SKM-1 treated with dmso at 0.1 percent for 144 hours (cell line): ENCODE measurements around the gene NPAS3.

ENCODE experiments used
- DNase-seq: peaks from one replicate; lab custom pipeline; 2025; ENCODE audit not compliant: unreplicated experiment; lab: John Stamatoyannopoulos, UW

Gene NPAS3

DNA sequence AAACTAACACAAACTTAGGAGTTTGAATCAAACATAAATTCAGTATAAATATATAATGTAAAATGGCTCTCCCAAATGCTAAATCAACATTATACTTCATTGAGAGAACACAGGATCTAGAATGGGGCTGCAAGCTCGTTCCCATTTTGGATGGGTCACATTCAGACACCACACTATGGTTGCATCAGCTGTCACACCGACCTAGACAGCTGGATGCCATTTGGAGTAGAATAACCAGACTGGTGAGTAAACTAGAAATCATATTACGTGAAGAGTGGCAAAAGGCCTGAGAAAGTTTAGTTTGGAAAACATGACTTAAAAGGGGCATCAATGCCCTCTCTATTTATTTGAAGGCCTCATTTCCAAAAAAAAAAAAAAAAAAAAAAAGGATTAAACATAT is 430.4 kb downstream of the NPAS3 start:
- no peak for DNase-seq

DNA sequence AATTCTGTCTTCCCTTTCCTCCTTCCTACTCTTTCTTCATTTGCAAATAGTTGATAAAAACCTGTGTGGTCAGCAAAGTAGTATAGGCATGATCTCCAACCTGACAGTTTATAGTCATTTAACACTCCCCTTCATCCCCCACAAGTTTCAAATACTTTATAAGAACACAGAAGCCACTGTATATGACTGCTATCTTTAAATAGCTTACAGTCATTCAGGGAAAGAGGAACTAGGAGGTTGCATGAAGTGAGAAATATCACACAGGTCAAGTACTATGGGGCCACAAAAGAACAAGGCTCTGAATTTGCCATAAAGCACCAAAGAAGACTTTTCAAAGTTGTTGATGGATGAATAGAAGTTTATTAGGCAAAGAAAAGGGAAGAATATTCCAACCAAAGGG is 431.3 kb downstream of the NPAS3 start:
- no peak for DNase-seq

DNA sequence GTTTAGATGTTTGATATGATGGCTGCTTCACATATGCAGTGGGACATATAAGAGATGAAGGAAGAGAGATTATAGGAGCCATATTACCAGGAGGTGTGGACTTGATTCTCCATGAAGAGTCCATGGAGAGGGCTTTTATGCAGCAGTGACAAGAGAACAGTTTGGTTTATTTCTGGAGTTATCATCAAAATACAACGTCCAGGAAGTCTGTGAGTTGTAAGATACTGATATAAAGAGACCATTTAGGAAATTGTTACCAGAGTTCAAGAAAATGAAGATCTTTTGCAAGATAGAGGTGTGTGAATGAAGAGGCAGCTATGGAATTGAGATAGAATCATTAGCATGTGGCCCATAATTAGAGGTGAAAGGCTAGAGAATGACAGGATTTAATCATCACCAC is 431.7 kb downstream of the NPAS3 start:
- no peak for DNase-seq

DNA sequence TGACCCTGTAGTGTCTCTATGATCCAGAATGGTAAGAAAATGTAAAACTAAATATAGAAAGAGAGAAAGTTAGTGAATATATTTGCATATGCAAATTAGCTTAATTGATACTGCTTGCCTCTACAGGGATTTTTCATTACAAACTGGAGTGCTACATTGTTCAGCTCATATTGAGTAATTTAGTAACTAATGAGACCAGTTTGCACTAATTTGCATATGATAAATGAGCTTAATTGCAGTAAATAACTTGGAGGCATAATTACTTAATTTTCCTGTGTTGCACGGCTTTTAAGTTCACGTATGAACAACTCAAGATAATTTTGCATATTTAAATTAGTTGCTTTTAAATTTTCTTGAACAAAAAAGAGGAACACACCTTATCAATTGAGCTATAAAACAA is 436.5 kb downstream of the NPAS3 start:
- DNase-seq: no peak

DNA sequence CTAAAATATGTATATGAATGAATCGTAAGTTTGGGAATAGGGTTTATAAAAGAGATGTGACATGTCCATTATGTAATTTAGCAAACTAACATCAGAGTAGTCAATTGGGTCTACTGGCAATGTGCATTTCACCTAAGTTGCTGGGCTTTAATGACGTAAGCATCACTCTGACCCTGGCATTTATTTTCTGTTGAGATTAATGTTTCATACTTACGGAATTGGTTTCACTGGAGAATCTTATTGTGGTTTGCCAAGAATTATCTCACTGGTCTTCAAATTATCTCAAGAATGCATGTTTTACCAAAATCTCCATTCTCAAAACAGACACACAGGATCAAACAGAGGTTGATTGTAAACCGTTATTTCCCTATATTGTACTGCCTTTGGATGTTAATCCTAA is 437.1 kb downstream of the NPAS3 start:
- DNase-seq: no peak

DNA sequence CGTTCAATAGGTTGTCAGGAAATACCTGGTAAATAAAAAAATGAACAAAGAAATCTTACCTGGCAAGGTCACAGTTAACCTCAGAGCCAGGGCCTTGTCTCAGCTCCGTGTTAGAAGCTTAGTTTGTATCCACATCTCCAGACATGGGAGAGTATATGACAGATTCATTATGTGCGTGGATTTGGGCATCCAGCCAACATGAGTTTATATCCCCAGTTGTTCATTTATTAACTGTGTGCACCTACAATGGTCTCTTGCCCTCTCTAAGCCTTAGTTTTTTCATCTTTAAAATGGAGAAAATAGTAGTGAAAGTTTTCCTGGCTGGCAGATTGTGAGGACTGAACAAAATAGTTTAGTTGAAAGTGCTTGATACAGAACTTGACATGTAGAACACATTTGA is 437.8 kb downstream of the NPAS3 start:
- no peak for DNase-seq

DNA sequence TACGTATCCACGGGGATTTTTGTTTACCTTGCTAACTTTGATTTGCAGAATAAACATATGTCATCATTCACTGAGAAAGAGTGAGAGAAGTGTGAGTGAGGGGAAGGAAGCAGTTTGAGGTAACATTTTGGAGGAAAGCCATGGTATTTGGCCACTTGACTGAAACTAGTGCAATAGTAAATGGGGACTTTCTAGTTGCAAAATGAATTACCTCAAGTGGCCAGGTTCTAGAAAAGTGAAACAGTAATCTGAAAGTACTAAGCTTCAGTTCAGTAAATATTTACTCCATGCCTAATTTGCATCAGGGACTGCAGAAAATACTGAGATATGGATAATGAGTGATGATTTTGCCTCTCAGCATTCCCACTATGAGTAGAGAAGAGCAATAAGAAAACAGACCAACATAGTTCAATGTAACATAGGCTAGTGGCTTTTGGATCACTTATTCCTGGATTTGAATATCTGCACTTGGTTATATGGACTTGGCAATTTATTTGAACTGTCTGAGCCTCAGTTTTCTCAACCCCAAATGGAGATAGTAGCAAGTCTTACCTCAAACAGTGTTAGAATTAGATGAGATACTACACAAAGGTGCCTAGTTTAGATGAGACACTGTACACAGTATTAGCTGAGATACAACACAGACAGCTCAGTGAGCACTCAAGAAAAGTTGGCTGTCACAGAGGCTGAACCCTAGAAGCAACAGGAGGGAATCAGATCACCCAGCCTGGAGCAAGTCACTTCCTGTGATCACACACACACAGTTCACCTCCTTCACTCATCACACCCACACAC is 439.1 kb downstream of the NPAS3 start:
- DNase-seq: no peak

DNA sequence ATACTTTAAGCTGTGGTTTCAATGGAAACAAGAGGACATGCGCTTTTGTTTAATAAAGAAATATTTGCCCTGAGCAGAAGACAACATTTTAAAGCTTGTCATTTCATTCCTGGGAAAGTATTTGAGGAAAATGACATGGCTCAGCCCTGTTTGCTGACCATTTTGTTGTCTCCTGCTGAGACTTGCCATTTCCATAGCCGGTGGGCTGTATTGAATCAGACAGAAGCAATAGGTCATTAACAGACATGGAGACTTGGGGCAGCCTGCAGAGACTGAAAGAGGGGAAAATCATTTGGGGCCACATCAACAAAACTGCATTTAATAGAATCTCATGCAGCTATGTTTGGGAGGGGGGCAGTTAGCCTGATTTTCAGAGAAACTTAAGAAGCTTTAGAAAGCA is 443.0 kb downstream of the NPAS3 start:
- no peak for DNase-seq

DNA sequence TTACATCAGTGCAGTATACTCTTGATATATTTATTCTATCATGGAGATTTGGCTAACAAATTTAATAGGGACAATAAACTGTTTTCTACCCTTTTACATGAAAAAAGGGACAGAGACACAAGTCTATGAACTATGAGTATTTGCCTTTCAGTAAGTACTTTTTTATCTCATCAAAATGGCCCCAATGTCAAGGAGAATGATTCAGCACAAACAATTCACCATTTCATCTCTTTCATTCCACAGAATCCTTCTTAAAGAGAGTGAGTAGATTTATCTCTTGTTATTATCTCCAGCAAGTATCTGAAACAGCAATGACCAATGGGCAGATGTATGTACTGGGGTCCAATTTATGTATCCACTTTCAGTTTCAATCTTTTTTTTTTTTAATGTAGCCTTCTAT is 447.5 kb downstream of the NPAS3 start:
- DNase-seq: no peak

DNA sequence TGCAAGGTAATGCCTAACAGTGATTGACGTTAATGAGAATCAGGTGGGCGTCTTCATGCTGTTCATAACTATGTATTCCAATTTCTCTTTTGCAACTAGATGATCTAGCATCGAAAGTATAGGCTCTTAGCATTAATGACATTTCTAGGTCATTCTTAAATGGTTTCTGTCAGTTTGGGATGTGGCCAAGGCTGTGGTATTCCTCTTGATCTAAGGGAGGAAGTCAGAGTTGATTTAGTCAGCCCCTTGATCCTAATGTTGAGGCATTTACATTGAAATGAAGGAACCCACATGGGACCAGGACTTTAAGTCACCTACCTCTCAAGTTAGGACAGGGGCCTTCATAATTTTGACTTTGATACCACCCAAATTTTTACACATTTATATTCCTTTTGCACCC is 448.1 kb downstream of the NPAS3 start:
- no peak for DNase-seq

DNA sequence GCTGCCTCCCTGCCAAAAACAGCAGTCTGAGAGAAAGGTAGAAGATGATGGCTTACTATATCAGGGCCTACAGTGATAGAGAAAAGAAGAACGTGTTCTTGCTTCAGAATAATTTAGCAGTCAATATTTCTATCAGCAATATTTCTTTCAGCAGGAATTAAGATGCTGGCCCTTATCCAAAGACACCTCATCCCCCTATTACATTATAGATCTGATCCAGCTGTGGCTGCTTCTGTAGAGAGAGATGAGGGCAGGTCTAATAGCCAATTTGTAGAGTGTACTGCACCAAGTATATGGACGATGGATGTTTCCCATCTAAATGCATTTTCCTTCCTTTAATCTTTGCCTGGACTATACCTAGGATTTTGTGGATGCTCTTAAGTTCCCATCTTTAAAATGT is 451.7 kb downstream of the NPAS3 start:
- DNase-seq: no peak

DNA sequence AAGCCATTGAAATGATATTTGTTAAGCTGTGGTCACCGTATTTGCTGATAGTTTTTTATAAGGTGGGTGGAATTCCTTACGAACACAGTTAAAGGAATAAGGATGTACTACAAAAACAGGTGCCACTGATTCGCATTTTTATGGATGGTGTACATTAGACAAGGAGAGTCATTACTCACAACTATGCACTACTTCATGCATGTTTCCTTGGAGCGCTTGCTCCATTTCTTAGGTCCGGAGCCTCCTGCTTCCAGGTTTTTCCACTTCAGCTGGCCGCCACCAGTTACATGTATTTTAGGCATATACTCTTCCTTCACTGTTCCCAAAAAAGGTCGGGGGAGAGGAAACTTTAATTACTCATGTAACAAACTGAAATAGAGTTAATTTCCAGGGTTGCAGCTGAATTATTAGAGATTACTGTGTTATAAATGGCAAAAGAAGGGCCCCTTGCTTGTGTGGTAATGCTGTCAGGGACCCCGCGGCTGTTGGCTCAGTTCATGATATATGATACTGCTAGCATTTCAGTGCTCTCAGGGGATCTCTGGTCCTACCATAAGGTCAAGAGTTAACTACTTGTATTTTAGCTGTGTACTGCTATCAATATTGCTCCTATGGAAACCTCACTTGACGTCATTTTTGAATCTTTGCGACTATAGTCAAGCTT is 454.7 kb downstream of the NPAS3 start:
- DNase-seq: no peak

DNA sequence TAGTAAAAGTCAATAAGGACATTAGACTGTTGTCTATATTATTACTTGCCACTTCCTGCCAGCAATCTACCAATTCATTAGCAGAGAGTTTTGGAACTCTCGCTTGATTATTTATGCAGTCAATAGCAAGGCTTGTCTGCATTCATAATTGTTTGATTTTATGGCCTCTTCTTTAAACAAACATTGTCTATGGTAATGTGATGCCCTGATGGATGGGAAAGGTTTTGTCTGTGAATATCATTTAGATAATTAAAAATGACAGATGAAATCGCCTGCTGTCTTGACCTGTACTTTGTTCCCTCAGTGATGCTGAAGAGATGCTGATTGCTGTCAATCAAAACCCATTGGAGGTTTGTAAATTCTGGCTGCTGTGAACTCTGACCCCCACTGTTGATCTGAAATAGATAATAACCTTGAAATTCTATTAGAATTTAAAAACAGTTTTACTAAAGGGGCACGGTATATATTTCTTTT is 455.3 kb downstream of the NPAS3 start:
- no peak for DNase-seq

DNA sequence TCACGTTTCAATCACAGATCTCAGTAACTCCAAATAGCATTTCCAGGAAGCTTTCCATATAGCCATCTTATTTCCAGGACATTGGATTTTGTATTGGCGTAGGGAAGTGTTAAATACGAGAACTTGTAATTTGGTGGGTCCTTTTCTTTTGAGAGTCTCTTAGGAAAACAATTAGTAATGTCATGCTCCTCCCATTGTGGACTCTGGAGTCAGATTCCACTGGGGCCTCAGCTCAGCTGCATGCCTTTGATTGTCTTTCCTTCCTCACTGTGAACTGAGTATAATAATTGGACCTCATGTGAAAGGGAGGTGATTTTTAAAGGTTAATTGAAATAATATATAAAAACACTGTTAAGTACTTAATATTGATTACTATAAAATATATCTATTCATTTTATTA is 462.6 kb downstream of the NPAS3 start:
- no peak for DNase-seq

DNA sequence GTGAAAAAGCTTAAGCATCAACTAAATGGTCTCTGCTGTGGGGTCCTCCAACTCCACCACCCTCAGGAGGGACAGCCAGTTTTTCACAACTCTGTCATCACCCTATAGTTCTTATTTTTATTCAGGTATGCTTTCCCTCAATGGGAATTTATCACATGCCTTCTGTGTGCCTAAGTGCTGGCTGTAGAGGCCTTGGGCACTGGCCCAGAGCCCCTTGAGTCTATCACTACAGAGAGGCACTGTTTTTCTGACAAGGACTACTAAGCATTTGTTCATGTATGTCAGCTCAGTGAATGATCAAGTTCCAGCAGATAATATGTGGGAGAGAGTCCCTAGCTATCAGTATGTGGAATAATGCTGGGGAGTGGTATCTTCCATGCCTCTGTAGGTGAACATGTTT is 463.9 kb downstream of the NPAS3 start:
- no peak for DNase-seq

DNA sequence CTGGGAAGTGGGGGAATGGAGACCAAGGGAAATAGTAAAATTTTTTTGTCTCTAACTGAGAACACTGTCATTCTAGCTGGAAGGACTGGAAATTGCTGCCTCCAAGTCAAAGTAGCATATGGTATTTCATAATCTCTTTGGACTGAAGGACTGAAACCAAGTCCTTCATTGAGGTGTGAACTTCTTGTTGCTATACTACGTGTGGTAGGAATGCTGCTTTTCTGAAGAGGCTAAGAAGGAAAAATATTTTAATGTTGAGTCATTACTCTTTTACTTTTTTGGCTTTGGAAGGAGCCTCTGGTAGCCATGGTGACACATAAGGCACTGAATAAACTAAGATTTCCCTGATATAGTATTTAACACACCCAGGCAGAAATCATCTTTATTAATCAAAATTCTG is 465.4 kb downstream of the NPAS3 start:
- no peak for DNase-seq

DNA sequence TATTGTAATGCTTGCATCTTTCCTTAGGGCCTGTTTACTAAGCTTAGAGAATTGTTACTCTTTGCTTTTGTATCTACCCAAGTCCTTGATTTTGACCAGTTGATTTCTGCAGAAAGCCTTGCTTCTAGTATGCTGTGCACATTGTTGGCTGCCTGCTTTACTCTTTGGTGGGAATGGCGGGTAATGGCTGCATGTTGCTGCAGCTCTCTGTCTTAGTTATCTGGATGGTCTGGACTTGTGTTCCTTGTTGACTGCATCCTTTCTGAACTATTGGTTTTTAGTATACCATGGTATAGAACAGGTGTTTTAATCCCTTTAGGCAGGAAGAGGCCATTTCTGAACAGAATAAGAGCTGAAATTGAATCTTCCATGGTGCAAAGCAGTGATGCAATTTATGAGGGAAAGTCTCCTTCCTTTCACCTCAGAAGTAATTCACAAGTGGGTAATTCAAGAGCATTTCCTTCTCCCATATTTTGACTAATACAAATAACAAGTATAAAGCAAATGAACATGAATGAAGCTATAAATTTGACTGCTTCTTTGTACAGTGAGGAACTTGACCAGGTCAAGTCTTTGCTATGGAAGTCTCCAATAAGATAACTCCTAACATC is 466.4 kb downstream of the NPAS3 start:
- no peak for DNase-seq

DNA sequence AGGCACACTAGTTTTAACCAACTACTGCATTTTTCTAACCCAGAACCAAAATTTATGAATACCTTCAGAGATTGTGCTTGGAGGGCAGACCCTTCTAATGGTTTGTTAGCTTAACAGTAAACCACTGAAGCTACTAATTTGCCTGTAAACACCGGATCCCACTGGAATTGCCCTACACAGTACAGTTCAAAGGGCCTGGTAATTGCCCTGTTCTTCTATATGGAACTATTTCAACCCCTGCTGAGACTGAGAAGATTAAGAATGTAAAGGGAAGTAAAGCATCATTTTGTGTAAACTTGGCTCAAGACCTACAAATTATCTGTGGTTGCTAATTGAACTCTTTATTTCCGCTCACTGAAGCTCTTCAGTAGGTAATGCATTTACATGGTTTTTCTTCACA is 468.1 kb downstream of the NPAS3 start:
- DNase-seq: no peak

DNA sequence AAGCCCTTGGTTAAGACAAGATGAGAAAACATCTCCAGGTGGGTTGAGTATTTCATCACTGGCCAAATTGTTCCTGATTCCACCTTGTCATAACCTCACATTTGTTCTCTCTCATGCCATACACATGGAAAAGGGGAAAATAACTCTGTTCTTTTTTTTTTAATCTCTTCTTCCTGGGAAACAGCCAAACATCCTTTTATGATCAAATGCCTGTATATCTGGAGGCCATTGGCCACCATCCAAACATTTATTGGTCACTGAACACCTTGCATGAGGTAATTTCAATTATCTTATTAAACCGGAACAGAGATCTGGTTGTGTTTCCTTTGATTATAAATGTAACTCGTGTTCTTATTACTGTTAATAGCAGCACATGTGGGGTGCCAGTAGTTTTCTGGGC is 469.6 kb downstream of the NPAS3 start:
- DNase-seq: no peak

DNA sequence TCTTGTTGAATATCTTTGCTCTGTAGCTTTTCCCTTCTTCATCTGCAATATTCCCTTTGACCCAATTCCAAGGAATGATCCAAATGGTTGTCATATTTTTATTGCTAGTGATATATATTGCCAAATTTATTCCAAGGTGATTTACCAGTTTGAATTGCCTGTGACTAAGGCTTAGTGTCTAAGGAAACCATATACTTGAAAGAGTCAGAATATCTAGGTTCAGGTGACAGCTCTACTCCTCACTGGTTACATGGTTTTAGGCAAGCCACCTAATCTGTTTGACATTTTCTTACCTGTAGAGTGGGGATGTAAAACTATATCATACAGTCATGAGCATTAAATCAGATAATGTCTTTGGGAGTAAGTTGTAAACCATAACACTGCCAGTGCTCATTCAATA is 473.8 kb downstream of the NPAS3 start:
- no peak for DNase-seq

DNA sequence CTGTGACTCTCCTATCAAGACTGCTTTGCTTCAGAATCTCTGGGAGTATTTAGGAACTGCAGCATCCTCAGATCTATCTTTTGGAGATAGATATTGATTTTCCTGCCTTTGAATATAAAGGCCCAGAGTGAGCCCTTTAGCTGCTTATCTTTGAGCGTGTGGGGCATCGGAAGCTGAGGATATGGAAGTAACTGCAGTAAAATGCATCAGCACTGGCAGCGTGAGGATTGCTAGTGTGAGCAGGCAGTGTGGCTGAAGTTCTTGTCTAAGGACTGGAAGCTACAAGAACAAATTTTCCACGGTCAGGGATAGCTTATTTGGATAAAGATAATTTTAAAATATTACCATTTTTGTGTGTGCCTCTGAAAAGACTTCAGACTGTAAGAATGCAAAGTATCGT is 474.7 kb downstream of the NPAS3 start:
- DNase-seq: no peak

DNA sequence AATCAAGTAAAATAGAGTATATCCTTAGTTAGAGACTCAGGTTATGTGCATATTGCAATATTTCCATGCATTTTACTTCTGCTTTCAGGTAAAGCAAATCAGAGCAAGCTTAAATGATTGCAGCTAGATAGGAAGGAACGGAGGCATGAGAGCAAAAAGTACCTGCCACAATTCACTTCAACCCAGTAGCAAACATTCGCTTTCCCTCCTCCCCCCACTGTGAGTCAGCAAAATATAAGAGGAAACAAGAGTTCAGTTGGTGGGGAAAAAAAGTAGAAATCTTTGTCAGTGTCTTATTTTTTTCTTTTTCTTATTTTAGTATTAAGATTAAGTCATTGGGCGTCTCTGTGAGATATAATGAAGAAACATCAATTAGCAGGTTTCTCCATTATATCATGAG is 475.4 kb downstream of the NPAS3 start:
- peak; percentile 32 for DNase-seq
